ENCODE data around the gene IBA57. TPM values are rescaled to one million over a fixed set of nuclear protein-coding genes. Genes with fewer than 3 reads are reported as not detected.

Gene IBA57
- total RNA-seq = 8.1 and 8.5 TPM in 2 replicates

GRCh38 chr1:228165372-228166169, at the start of gene IBA57:
Gene IBA57 (plus strand): TSS chr1:228165804. CDS start chr1:228165817, 13 bp downstream.

GRCh38 chr1:228139931-228140723, 25.5 kb upstream of the IBA57 start, which contains the start of gene GUK1:
Gene GUK1 (plus strand): TSS chr1:228140279. CDS start chr1:228140303, 24 bp downstream.

GRCh38 chr1:228149406-228150119, 16.0 kb upstream of the IBA57 start, which contains the start of gene GJC2:
Gene GJC2 (plus strand): TSS chr1:228149930. CDS start chr1:228157759, 7,829 bp downstream.

GRCh38 chr1:228207851-228208821, 42.5 kb downstream of the IBA57 start, which contains the start of gene OBSCN:
Gene OBSCN (plus strand): TSS chr1:228208044. CDS start chr1:228211784, 3,740 bp downstream.

Other genes with a start within 250 kb of the IBA57 start
- gene WNT9A, start 217.9 kb upstream of the IBA57 start, total RNA-seq = 0.36 TPM in 1 of 2 replicates, not detected in the other
- gene WNT3A, start 158.8 kb upstream of the IBA57 start, total RNA-seq = not detected in 2 replicates
- gene ARF1, start 83.1 kb upstream of the IBA57 start, total RNA-seq = 454 and 457 TPM in 2 replicates
- gene C1orf35, start 62.5 kb upstream of the IBA57 start, total RNA-seq = 5.0 and 13.5 TPM in 2 replicates
- gene MRPL55, start 56.5 kb upstream of the IBA57 start, total RNA-seq = 41.7 and 74.7 TPM in 2 replicates
- gene GUK1, start 25.5 kb upstream of the IBA57 start, total RNA-seq = 343 and 370 TPM in 2 replicates
- gene GJC2, start 15.9 kb upstream of the IBA57 start, total RNA-seq = 1.4 and 1.5 TPM in 2 replicates
- 1.5 and 2.3 TPM in 2 replicates for gene OBSCN, start 42.2 kb downstream of the IBA57 start, total RNA-seq
- 15.7 and 24.4 TPM in 2 replicates for gene TRIM11, start 241.0 kb downstream of the IBA57 start, total RNA-seq